AG09309 (cell line): Measurements from ENCODE around the gene SKA1.
"Not testable (repeated sequence)": the region's sequence is repeated elsewhere in the genome, so short reads cannot be mapped to it uniquely, and the experiment has no call there.

ENCODE experiments used
- DNase-seq: peaks from one replicate; pipeline ENCODE4 v3.0.0-alpha.2; 2010; ENCODE audit warnings: low read depth
- H3K4me3 ChIP-seq: 2 replicates; pipeline ENCODE4 v1.5.1; 2011; ENCODE audit warnings: mild to moderate bottlenecking, low read depth, low read length, moderate library complexity; ENCODE audit not compliant: control insufficient read depth
- CTCF ChIP-seq: IDR thresholded peaks from 2 replicates; pipeline ENCODE4 v1.5.1; 2011; ENCODE audit warnings: mild to moderate bottlenecking, low read depth, low read length, inconsistent platforms; ENCODE audit not compliant: insufficient read depth, control insufficient read depth; ENCODE audit errors: missing control alignments

SKA1 gene

DNA sequence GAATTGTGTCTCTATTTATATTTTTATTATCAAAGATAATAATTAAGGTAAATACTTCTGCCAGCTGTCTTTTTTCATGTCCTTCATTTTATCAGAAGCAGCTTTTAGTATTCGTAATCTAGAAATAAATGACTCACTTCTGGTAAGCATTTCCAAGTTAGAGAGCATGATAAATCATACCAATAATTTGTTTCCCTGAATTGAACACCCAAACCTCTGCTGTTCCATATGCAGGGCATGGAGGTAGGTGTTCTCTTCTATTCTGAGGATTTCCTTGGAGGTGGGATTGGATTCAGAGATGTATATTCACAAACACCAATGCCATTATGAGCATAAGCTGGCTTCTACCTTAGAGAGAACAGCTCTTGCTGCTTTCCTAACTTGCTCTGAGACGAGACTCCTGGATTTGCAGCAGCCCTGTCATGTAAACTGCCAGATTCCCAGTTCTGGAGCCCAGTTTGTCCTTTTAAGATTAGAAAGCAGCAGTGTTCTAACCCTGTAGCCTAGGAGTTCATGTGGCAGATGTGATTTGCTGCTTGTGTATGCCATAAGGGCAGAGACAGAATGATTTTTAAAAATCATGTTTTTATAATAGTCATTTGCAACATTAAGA, 47.5 kb downstream of the SKA1 start:
- H3K4me3 ChIP-seq, result no peak overlapping the region
- no peak for TF ChIP-seq CTCF
- DNase-seq, result no peak

- TF ChIP-seq CTCF, result peak; percentile 4
- no peak overlapping the region for H3K4me3 ChIP-seq
- DNase-seq, result peak; percentile 80
Observed at GRCh38 chr18:50424877-50425690, 50.2 kb downstream of the SKA1 start.

DNA sequence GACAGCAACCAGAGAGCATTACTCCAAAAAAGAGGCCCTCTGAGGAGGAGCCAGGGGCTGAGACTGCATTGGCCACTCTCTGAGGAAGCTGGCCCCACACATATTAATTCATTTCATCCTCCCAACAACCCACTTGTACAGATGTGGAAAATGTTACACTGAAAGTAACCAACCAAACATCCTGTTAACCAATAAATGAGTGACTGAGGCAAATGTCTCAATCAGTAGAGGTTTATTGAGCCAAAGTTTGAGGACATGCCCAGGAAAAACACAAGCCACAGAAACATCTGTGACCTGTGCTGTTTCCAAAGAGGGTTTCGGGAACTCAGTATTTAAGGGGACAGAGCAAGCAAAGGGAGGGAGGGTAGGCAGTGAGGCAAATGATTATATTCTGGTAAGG, 53.0 kb downstream of the SKA1 start:
- DNase-seq, result no peak
- no peak for TF ChIP-seq CTCF
- H3K4me3 ChIP-seq, result no peak overlapping the region

DNA sequence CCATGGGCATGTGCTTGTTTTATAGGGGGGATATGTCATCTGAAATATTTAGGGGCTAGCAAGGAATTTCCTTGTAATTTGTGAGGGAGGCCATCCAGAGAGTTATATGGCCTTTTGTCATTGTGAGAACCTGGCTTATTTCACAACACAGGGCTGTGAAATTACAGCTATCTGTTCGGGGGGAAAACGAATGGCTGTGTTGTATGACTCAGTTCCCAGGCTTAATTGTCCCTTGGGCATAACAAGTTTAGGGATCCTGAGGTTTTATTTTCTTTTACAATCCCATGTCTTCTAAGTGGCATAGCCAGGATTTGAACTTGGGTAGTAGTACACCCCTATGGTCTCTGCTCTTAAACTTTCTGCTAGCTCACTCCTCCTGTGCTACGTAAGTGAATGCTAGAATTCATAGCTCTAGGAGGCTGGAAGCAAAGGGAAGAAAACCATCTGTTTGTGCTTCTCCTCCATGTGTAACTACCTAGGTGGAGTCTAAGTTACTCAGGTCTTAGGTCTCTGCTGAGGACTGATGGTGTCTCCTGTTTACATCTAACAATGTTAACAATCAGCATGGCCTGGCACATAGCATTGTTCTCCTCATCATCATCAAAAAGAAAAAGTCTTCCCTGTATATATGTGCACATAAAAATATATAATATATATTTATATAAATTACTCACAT, 53.8 kb downstream of the SKA1 start:
- no peak for DNase-seq
- no peak overlapping the region for H3K4me3 ChIP-seq
- TF ChIP-seq CTCF, result no peak

- TF ChIP-seq CTCF, result peak; percentile 34
- DNase-seq, result no peak
- no peak overlapping the region for H3K4me3 ChIP-seq
Observed at GRCh38 chr18:50429207-50429948, 54.5 kb downstream of the SKA1 start.

- no peak overlapping the region for H3K4me3 ChIP-seq
- no peak for DNase-seq
- no peak for TF ChIP-seq CTCF
Observed at GRCh38 chr18:50432915-50433314, 58.1 kb downstream of the SKA1 start.

- not testable (repeated sequence) for H3K4me3 ChIP-seq, DNase-seq
Observed at GRCh38 chr18:50436742-50437141, 61.9 kb downstream of the SKA1 start.
